SK-N-SH treated with all-trans-retinoic acid at 6 μM for 48 hours (cell line): Measurements from ENCODE around the gene PLA2G12B.

Experiments
- ATAC-seq: fragments of 200-7000 bp; cut with Tn5 transposase; 3 replicates; pipeline ENCODE4 v1.9.1; 2020; ENCODE audit warnings: mild to moderate bottlenecking, moderate library complexity
- ARNTL ChIP-seq: fragments of 450-650 bp; formaldehyde crosslinking; IDR thresholded peaks from 2 replicates; pipeline ENCODE4 v1.5.0; 2020; ENCODE audit warnings: low read depth, mild to moderate bottlenecking, moderate library complexity, borderline replicate concordance
- CREB5 ChIP-seq: fragments of 250-450 bp; sonication (Bioruptor Pico); IDR thresholded peaks from 2 replicates; pipeline ENCODE4 v1.5.1; 2020; ENCODE audit warnings: low read depth, mild to moderate bottlenecking, moderate library complexity
- CSDC2 ChIP-seq: fragments of 250-450 bp; sonication (Bioruptor Pico); IDR thresholded peaks from 2 replicates; pipeline ENCODE4 v1.5.0; 2020; ENCODE audit warnings: mild to moderate bottlenecking, moderate library complexity
- CSRNP3 ChIP-seq: fragments of 250-450 bp; sonication (Bioruptor Pico); IDR thresholded peaks from 2 replicates; pipeline ENCODE4 v1.5.1; 2021; ENCODE audit warnings: mild to moderate bottlenecking, moderate library complexity
- ESRRG ChIP-seq: fragments of 250-450 bp; sonication (Bioruptor Pico); IDR thresholded peaks from 2 replicates; pipeline ENCODE4 v1.6.1; 2021; ENCODE audit warnings: mild to moderate bottlenecking
- GLIS3 ChIP-seq: fragments of 250-450 bp; sonication (Bioruptor Pico); IDR thresholded peaks from 2 replicates; pipeline ENCODE4 v1.5.0; 2020; ENCODE audit warnings: mild to moderate bottlenecking, moderate library complexity
- ISL1 ChIP-seq: fragments of 250-450 bp; sonication (Bioruptor Pico); IDR thresholded peaks from 2 replicates; pipeline ENCODE4 v2.1.2; 2022; ENCODE audit warnings: mild to moderate bottlenecking, moderate library complexity
- OSR1 ChIP-seq: fragments of 250-450 bp; sonication (Bioruptor Pico); IDR thresholded peaks from 2 replicates; pipeline ENCODE4 v1.8.0; 2022; ENCODE audit warnings: moderate library complexity, mild to moderate bottlenecking, inconsistent platforms
- PATZ1 ChIP-seq: fragments of 250-450 bp; sonication (Bioruptor Pico); IDR thresholded peaks from 2 replicates; pipeline ENCODE4 v1.8.0; 2020; ENCODE audit warnings: mild to moderate bottlenecking, moderate library complexity, borderline replicate concordance
- POU6F1 ChIP-seq: fragments of 250-450 bp; sonication (Bioruptor Pico); IDR thresholded peaks from 2 replicates; pipeline ENCODE4 v1.8.0; 2021; ENCODE audit warnings: low read depth, mild to moderate bottlenecking, moderate library complexity, borderline replicate concordance
- PPARA ChIP-seq: fragments of 250-450 bp; sonication (Bioruptor Pico); IDR thresholded peaks from 2 replicates; pipeline ENCODE4 v1.5.0; 2020; ENCODE audit warnings: mild to moderate bottlenecking, borderline replicate concordance
- RARB ChIP-seq: fragments of 250-450 bp; sonication (Bioruptor Pico); IDR thresholded peaks from 2 replicates; pipeline ENCODE4 v1.8.0; 2021; ENCODE audit warnings: mild to moderate bottlenecking, moderate library complexity
- SNAI2 ChIP-seq: fragments of 250-450 bp; sonication (Bioruptor Pico); IDR thresholded peaks from 2 replicates; pipeline ENCODE4 v1.5.0; 2020; ENCODE audit warnings: mild to moderate bottlenecking, moderate library complexity
- TCF4 ChIP-seq: fragments of 250-450 bp; sonication (Bioruptor Pico); IDR thresholded peaks from 2 replicates; pipeline ENCODE4 v1.8.0; 2021; ENCODE audit warnings: mild to moderate bottlenecking, moderate library complexity, borderline replicate concordance
- TSHZ2 ChIP-seq: fragments of 250-450 bp; sonication (Bioruptor Pico); IDR thresholded peaks from 2 replicates; pipeline ENCODE4 v1.5.0; 2020; ENCODE audit warnings: mild to moderate bottlenecking, moderate library complexity
- ZC3H10 ChIP-seq: fragments of 250-450 bp; sonication (Bioruptor Pico); IDR thresholded peaks from 2 replicates; pipeline ENCODE4 v1.5.1; 2021; ENCODE audit warnings: mild to moderate bottlenecking, moderate library complexity
- ZFP3 ChIP-seq: fragments of 250-450 bp; sonication (Bioruptor Pico); IDR thresholded peaks from 2 replicates; pipeline ENCODE4 v1.5.0; 2020; ENCODE audit warnings: mild to moderate bottlenecking, moderate library complexity
- ZFP30 ChIP-seq: fragments of 450-650 bp; formaldehyde crosslinking; IDR thresholded peaks from 2 replicates; pipeline ENCODE4 v1.5.0; 2022; ENCODE audit warnings: mild to moderate bottlenecking, moderate library complexity
- ZNF565 ChIP-seq: fragments of 450-650 bp; formaldehyde crosslinking; conservative IDR thresholded peaks from 2 replicates; pipeline ENCODE4 v1.5.0; 2020; ENCODE audit warnings: low read depth, mild to moderate bottlenecking, moderate library complexity
- ZNF70 ChIP-seq: fragments of 450-650 bp; formaldehyde crosslinking; IDR thresholded peaks from 2 replicates; pipeline ENCODE4 v1.5.0; 2020; ENCODE audit warnings: mild to moderate bottlenecking, moderate library complexity
- ZNF8 ChIP-seq: fragments of 450-650 bp; formaldehyde crosslinking; IDR thresholded peaks from 2 replicates; pipeline ENCODE4 v1.5.0; 2020; ENCODE audit warnings: mild to moderate bottlenecking, moderate library complexity

Gene PLA2G12B

GRCh38 chr10:72932259-72933015 lies 22.2 kb downstream of the PLA2G12B start:
- ATAC-seq, result no peak

GRCh38 chr10:72930276-72930675 lies 24.3 kb downstream of the PLA2G12B start:
- no peak for TF ChIP-seq RARB
- no peak for TF ChIP-seq ZC3H10 (CRISPR knock-in tag)
- TF ChIP-seq POU6F1 (CRISPR knock-in tag), result no peak
- no peak for ATAC-seq

More at GRCh38 chr10:72932259-72933015, 22.2 kb downstream of the PLA2G12B start:
- no peak for TF ChIP-seq ZNF565 (CRISPR knock-in tag)
- TF ChIP-seq ZFP3 (CRISPR knock-in tag), result no peak
- TF ChIP-seq ESRRG (CRISPR knock-in tag), result no peak
- TF ChIP-seq ZNF8 (CRISPR knock-in tag), result no peak
- TF ChIP-seq, all 23 proteins: peak for 0

GRCh38 chr10:72928798-72929197 lies 25.8 kb downstream of the PLA2G12B start:
- TF ChIP-seq OSR1 (CRISPR knock-in tag), result no peak
- no peak for TF ChIP-seq ZFP3 (CRISPR knock-in tag)
- no peak for TF ChIP-seq ZC3H10 (CRISPR knock-in tag)
- no peak for TF ChIP-seq RARB
- TF ChIP-seq CSDC2 (CRISPR knock-in tag), result no peak
- TF ChIP-seq ZNF70 (CRISPR knock-in tag), result no peak
- TF ChIP-seq CSRNP3, result no peak
- TF ChIP-seq CREB5, result no peak
- TF ChIP-seq TCF4 (CRISPR knock-in tag), result no peak
- TF ChIP-seq ZNF565 (CRISPR knock-in tag), result no peak
- TF ChIP-seq SNAI2, result no peak
- no peak for TF ChIP-seq ESRRG (CRISPR knock-in tag)
- no peak for TF ChIP-seq GLIS3 (CRISPR knock-in tag)
- TF ChIP-seq ZNF8 (CRISPR knock-in tag), result no peak
- no peak for TF ChIP-seq PPARA (CRISPR knock-in tag)
- no peak for TF ChIP-seq ISL1
- TF ChIP-seq PATZ1, result no peak
- TF ChIP-seq ZFP30 (CRISPR knock-in tag), result no peak
- TF ChIP-seq TSHZ2, result no peak
- no peak for TF ChIP-seq ARNTL (CRISPR knock-in tag)
- TF ChIP-seq, all 23 proteins: peak for 0
- no peak for ATAC-seq
